ENCODE data around the gene ECI2.

ECI2 gene

DNA sequence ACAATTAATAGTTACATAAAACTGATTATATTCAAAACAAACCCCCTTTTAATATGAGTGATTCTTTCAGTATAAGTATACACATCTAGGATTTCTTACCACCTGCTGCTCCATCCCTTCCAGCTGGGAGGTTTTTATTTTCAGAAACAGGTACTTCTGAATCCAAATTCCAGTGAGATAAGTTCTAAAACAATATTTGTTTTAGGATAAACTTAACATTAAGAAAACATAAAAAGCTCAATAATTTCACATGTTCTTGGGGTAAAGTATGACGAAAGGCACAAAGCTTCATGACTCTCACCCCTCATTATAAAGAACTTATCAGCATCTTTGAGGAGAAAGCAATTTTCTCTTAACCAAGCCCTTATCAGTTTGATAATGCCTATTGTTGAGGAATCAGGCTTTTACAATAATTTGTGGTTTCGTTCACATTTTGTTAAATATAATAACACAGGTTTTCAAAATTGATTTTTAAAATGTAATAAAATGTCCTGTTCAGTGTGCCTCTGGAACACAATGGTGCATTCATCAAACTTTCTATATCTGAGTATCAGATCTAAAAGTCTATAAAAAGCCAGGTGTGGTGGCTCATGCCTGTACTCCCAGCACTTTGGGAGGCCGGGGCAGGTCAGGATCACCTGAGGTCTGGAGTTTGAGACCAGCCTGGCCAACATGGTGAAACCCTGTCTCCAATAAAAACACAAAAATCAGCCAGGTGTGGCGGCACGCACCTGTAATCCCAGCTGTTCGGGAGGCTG is 60.7 kb downstream of the ECI2 start (continued):
- TF ChIP-seq ZNF140 (tag by site-specific recombination; IDR thresholded peaks at IDR 0.05) (no peak), KLF8 (tag by site-specific recombination; IDR thresholded peaks at IDR 0.05) (no peak), SCRT1 (tag by site-specific recombination; IDR thresholded peaks at IDR 0.05; ENCODE audit: borderline replicate concordance) (0 out of 2 replicates have a peak, but pooled peaks have one; percentile 33), ZNF146 (tag by site-specific recombination; IDR thresholded peaks at IDR 0.05) (no peak), ZIC2 (tag by site-specific recombination; IDR thresholded peaks at IDR 0.05) (0 out of 2 replicates have a peak, but pooled peaks have one; percentile 11), KLF1 (tag by site-specific recombination; IDR thresholded peaks at IDR 0.05) (no peak), KLF10 (tag by site-specific recombination; IDR thresholded peaks at IDR 0.05) (0 out of 2 replicates have a peak, but pooled peaks have one; percentile 13), ZNF791 (tag by site-specific recombination; IDR thresholded peaks at IDR 0.05) (no peak), FEZF1 (tag by site-specific recombination; IDR thresholded peaks at IDR 0.05) (peak; percentile 40; the same call in 1 of the 2 replicates)
- TF ChIP-seq, protein P1, sequence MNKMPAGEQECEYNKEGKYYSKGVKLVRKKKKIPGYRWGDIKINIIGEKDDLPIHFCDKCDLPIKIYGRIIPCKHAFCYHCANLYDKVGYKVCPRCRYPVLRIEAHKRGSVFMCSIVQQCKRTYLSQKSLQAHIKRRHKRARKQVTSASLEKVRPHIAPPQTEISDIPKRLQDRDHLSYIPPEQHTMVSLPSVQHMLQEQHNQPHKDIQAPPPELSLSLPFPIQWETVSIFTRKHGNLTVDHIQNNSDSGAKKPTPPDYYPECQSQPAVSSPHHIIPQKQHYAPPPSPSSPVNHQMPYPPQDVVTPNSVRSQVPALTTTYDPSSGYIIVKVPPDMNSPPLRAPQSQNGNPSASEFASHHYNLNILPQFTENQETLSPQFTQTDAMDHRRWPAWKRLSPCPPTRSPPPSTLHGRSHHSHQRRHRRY (tag by site-specific recombination; IDR thresholded peaks at IDR 0.05) = no peak

DNA sequence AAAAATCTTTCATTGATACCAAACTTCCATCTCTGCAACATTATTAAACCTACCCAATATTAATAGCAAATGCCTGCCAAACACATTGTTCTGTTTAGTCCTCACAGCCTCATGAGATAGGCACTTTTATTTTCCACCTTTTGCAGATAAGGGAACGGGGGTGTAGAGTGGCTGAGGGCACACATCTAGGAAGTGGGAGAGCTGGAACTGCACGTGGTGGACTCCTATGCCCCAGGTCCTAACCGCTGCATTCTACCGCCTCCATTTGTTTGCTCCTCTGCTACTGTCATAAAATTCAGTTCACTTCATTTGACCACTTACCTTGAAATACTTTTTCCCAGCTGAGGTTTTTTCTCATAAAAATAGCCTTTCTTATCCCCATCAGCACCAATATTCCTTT is 64.0 kb downstream of the ECI2 start:
- Histone ChIP-seq H3K4me1 (ENCODE audit: control insufficient read depth, insufficient read depth, low read length) (no peaks in the 10 kb centered on the region), H3K9me3 (ENCODE audit: control insufficient read depth, insufficient read depth, low read depth, low read length) (no peaks in the 10 kb centered on the region), H3K36me3 (ENCODE audit: control insufficient read depth in 2 of 2, insufficient read depth in 1 of 2, low read length in 2 of 2) (no peaks in the 10 kb centered on the region), H3K27ac (ENCODE audit: extremely low read depth, low read depth, low read length) (no peak overlapping the region), H3K4me3 (ENCODE audit: low read depth, low read length) (no peak overlapping the region)
- POLR2A ChIA-PET = no interaction called here
- CTCF ChIA-PET = interaction anchor here (0.7 kb wide), 1 partner anchor 22 kb away, joined by 3 read pairs; no protein-coding TSS in a partner anchor
- TF ChIP-seq EGR2 (tag by site-specific recombination; IDR thresholded peaks at IDR 0.05; ENCODE audit: low read depth) = 0 out of 2 replicates have a peak, but pooled peaks have one; percentile 12
- no peak for TF ChIP-seq ZNF555 (tag by site-specific recombination; conservative IDR thresholded peaks at IDR 0.05)

DNA sequence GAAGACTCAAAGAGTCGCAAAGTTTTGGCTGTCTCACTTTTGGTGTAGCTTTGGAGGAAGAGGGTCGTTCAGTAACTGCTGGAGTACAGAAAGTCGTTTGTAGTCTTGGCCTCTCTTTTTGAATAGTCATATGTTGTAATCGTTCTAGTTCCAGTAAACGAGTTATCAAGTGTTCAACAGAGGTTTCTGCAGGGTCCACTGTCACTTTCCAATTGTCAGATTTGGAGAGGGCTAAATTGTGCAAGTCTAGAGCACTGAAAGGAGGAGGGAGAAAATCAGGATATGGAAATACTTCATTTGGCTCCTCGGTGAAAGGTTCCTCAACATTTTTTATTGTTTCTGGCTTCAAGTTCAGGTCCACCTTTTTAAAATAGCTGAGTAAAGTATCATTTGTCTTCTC is 66.2 kb downstream of the ECI2 start:
- Histone ChIP-seq H3K4me3 (ENCODE audit: low read depth, low read length) (no peak overlapping the region), H3K27ac (ENCODE audit: extremely low read depth, low read depth, low read length) (no peak overlapping the region), H3K36me3 (ENCODE audit: control insufficient read depth in 2 of 2, insufficient read depth in 1 of 2, low read length in 2 of 2) (peaks cover 9 to 15% of the 10 kb centered on the region in 2 experiments), H3K9me3 (ENCODE audit: control insufficient read depth, insufficient read depth, low read depth, low read length) (no peaks in the 10 kb centered on the region), H3K4me1 (ENCODE audit: control insufficient read depth, insufficient read depth, low read length) (no peaks in the 10 kb centered on the region; the same call in 1 of the 2 replicates)
- ChIA-PET POLR2A (no interaction called here), CTCF (no interaction called here)
- TF ChIP-seq ZNF473 (tag by site-specific recombination; IDR thresholded peaks at IDR 0.05) = no peak

DNA sequence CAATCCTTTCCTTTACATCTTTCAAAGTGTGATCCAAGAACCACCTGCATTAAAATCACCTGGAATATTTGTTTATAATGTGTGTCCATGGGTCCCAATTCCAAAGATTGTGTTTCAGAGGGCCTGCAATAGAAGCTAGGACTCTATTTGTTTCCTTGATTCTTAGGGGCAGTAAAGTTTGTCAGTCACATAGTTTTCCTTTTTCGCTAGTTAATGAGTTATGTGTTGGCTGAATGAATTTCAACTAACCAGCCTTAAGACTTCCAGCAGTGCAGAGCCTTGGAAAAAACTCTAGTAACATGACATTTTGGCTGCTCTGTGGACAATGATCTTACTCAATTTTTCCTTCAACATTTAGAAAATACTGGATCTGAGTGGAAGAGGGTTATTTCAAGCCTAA is 67.7 kb downstream of the ECI2 start:
- TF ChIP-seq ZNF214 (tag by site-specific recombination; IDR thresholded peaks at IDR 0.05; ENCODE audit: borderline replicate concordance) = no peak
- no peak for TF ChIP-seq ZNF341 (tag by site-specific recombination; IDR thresholded peaks at IDR 0.05; ENCODE audit: low read depth)
- TF ChIP-seq ZNF174 (tag by site-specific recombination; IDR thresholded peaks at IDR 0.05) = no peak
- no peak for TF ChIP-seq ZNF292 (tag by site-specific recombination; IDR thresholded peaks at IDR 0.05; ENCODE audit: borderline replicate concordance, low read depth)
- TF ChIP-seq ZNF664 (tag by site-specific recombination; IDR thresholded peaks at IDR 0.05) = no peak
- TF ChIP-seq, protein P2, sequence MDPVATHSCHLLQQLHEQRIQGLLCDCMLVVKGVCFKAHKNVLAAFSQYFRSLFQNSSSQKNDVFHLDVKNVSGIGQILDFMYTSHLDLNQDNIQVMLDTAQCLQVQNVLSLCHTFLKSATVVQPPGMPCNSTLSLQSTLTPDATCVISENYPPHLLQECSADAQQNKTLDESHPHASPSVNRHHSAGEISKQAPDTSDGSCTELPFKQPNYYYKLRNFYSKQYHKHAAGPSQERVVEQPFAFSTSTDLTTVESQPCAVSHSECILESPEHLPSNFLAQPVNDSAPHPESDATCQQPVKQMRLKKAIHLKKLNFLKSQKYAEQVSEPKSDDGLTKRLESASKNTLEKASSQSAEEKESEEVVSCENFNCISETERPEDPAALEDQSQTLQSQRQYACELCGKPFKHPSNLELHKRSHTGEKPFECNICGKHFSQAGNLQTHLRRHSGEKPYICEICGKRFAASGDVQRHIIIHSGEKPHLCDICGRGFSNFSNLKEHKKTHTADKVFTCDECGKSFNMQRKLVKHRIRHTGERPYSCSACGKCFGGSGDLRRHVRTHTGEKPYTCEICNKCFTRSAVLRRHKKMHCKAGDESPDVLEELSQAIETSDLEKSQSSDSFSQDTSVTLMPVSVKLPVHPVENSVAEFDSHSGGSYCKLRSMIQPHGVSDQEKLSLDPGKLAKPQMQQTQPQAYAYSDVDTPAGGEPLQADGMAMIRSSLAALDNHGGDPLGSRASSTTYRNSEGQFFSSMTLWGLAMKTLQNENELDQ (tag by site-specific recombination; IDR thresholded peaks at IDR 0.05; ENCODE audit: low read depth) = no peak
- TF ChIP-seq ZNF416 (tag by site-specific recombination; IDR thresholded peaks at IDR 0.05) = no peak
- no peak for TF ChIP-seq ZNF155 (tag by site-specific recombination; IDR thresholded peaks at IDR 0.05)
- no peak for TF ChIP-seq RBAK (tag by site-specific recombination; IDR thresholded peaks at IDR 0.05)
- no peak for TF ChIP-seq SCRT1 (tag by site-specific recombination; IDR thresholded peaks at IDR 0.05; ENCODE audit: borderline replicate concordance)
- no peak for TF ChIP-seq ZNF707 (tag by site-specific recombination; IDR thresholded peaks at IDR 0.05)
- CTCF ChIA-PET = interaction anchor here (0.6 to 0.9 kb wide), 3 partner anchors 14 to 88 kb away, joined by 3 read pairs; no protein-coding TSS in a partner anchor
- POLR2A ChIA-PET = interaction anchor here (0.6 to 1.4 kb wide), 3 partner anchors 47 to 140 kb away, joined by 3 to 6 read pairs (median 3); partner anchors contain the start of gene ECI2
- Histone ChIP-seq H3K36me3 (ENCODE audit: control insufficient read depth in 2 of 2, insufficient read depth in 1 of 2, low read length in 2 of 2) (peaks cover 17 to 31% of the 10 kb centered on the region in 2 experiments), H3K4me3 (ENCODE audit: low read depth, low read length) (no peak overlapping the region), H3K4me1 (ENCODE audit: control insufficient read depth, insufficient read depth, low read length) (no peaks in the 10 kb centered on the region; the same call in 1 of the 2 replicates), H3K27ac (ENCODE audit: extremely low read depth, low read depth, low read length) (no peak overlapping the region), H3K9me3 (ENCODE audit: control insufficient read depth, insufficient read depth, low read depth, low read length) (no peaks in the 10 kb centered on the region)
